ENCODE results near the gene PCDHA6.

GRCh38 chr5:140877262-140877581, 49.5 kb downstream of the PCDHA6 start:
- TF ChIP-seq, protein P1, sequence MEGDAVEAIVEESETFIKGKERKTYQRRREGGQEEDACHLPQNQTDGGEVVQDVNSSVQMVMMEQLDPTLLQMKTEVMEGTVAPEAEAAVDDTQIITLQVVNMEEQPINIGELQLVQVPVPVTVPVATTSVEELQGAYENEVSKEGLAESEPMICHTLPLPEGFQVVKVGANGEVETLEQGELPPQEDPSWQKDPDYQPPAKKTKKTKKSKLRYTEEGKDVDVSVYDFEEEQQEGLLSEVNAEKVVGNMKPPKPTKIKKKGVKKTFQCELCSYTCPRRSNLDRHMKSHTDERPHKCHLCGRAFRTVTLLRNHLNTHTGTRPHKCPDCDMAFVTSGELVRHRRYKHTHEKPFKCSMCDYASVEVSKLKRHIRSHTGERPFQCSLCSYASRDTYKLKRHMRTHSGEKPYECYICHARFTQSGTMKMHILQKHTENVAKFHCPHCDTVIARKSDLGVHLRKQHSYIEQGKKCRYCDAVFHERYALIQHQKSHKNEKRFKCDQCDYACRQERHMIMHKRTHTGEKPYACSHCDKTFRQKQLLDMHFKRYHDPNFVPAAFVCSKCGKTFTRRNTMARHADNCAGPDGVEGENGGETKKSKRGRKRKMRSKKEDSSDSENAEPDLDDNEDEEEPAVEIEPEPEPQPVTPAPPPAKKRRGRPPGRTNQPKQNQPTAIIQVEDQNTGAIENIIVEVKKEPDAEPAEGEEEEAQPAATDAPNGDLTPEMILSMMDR (IDR thresholded peaks at IDR 0.05 in 2 of 3, conservative IDR thresholded peaks at IDR 0.05 in 1 of 3; ENCODE audit: control insufficient read depth in 2 of 3, extremely low read depth in 1 of 3, insufficient read depth in 1 of 3, low read depth in 3 of 3, low read length in 3 of 3): no peak
- no peak for TF ChIP-seq MEF2A (IDR thresholded peaks at IDR 0.05; ENCODE audit: insufficient read depth, low read depth, low read length)

Data from GM12878 (cell line).